Measurements from ENCODE around the gene GLDN. TPM values are rescaled to one million over a fixed set of nuclear protein-coding genes. Genes with fewer than 3 reads are reported as not detected.

GLDN gene
- polyA plus RNA-seq, 1 of the 3 experiments (the other 2 are of a cell fraction): not detected

DNA sequence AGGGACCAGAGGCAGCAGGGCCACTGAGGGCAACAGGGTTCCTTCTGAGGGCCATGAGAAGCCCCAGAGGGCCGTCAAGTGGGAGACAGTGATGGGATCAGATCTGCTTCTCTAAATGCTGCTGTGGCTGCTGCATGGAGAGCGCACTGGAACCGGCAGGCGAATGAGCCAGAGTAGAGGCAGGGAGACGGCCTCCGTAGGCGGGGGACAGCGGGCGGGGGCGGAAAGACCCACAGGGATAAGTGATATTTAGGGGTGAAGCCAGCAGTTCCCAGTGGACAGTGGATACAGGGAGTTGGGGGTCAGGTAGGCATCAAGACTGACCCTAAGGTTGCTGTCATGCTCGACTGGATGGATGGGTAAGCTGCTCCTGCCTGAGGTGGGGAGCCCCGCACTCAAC, 45.0 kb downstream of the GLDN start:
- POLR2A ChIA-PET: no interaction called here
- H3F3A ChIP-seq (replicated peaks; ENCODE audit: insufficient read depth): no peaks in the 10 kb centered on the region
- CTCF ChIA-PET: interaction anchor here (1.2 to 7.9 kb wide), 5 partner anchors 9 to 224 kb away, joined by 3 to 40 read pairs (median 11); no protein-coding TSS in a partner anchor
- H3K4me2 ChIP-seq: no peak overlapping the region
- H3K79me2 ChIP-seq (ENCODE audit: insufficient read depth): no peaks in the 10 kb centered on the region
- no peak overlapping the region for H3K4me3 ChIP-seq (ENCODE audit: low read depth in 2 of 2, low read length in 1 of 2)
- no peaks in the 10 kb centered on the region for H4K20me1 ChIP-seq (ENCODE audit: insufficient read depth)
- H3K9me3 ChIP-seq: no peaks in the 10 kb centered on the region
- peaks cover 0 to 6% of the 10 kb centered on the region in 2 experiments; a peak in 1 of 4 replicates for H3K4me1 ChIP-seq (ENCODE audit: control insufficient read depth in 1 of 2, insufficient read depth in 2 of 2, low read depth in 1 of 2, low read length in 1 of 2)
- no peaks in the 10 kb centered on the region; the same call in 1 of the 2 replicates for H3K27me3 ChIP-seq (ENCODE audit: insufficient read depth)
- H3K27ac ChIP-seq (ENCODE audit: low read depth in 2 of 2, low read length in 1 of 2): no peak overlapping the region
- TF ChIP-seq PBX3 (IDR thresholded peaks at IDR 0.05): no peak
- TF ChIP-seq REST (IDR thresholded peaks at IDR 0.05; ENCODE audit: low read depth, low read length): no peak
- no peaks in the 10 kb centered on the region for H3K36me3 ChIP-seq (replicated peaks in 1 of 2; ENCODE audit: control insufficient read depth in 1 of 2, insufficient read depth in 2 of 2, low read length in 1 of 2)
- H3K9ac ChIP-seq: no peak overlapping the region
- no peaks in the 10 kb centered on the region for H3K9me2 ChIP-seq
- no peak overlapping the region for H2AFZ ChIP-seq (ENCODE audit: low read depth)
- no peak for DNase-seq
- 62% methylated on average over 12 of the region's 12 CpGs for WGBS (ENCODE audit: low lambda C conversion rate)

DNA sequence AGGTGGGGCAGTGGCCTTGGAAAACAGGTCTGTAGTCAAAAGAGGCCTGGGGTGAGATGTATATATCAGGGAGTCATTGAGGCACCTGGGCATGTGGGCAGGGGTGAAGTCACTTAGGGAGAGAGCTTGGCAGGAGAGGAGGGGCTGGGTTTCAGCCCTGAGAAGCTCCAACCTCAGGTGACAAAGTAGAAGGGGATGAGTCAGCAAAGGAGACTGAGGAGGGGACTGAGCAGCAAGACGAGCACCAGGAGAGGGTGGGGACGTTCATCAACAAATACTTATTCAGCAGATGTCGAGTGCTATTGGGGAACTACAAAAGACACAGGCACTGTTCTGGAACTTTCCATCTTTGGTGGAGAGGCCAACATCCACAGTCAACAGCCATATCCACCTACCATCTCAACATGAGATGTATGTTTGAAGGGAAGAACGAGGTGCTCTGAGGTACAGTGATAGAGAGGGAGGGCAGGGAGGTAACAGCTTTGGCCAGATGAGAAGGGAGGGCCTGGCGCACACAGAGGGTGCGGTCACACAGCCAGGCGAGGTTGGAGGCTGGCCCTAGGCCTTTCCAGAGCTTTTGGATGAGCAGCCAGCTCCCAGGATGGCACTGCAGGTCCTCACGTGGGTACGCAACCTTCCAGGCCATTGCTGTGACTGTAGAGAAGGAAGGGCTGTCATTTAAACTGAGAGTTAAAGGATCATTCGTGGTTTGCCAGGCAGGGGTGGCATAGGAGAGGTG, 45.7 kb downstream of the GLDN start:
- CTCF ChIA-PET: interaction anchor here (0.6 to 7.9 kb wide), 6 partner anchors 16 to 478 kb away, joined by 3 to 40 read pairs (median 8); no protein-coding TSS in a partner anchor
- no peak for DNase-seq
- Histone ChIP-seq H3K9me3 (no peaks in the 10 kb centered on the region), H3K9ac (no peak overlapping the region), H3K36me3 (replicated peaks in 1 of 2; ENCODE audit: control insufficient read depth in 1 of 2, insufficient read depth in 2 of 2, low read length in 1 of 2) (no peaks in the 10 kb centered on the region), H2AFZ (ENCODE audit: low read depth) (no peak overlapping the region), H3F3A (replicated peaks; ENCODE audit: insufficient read depth) (no peaks in the 10 kb centered on the region), H3K79me2 (ENCODE audit: insufficient read depth) (no peaks in the 10 kb centered on the region), H3K4me2 (no peak overlapping the region), H3K27me3 (ENCODE audit: insufficient read depth) (no peaks in the 10 kb centered on the region; the same call in 1 of the 2 replicates), H3K27ac (ENCODE audit: low read depth in 2 of 2, low read length in 1 of 2) (no peak overlapping the region), H3K4me3 (ENCODE audit: low read depth in 2 of 2, low read length in 1 of 2) (no peak overlapping the region), H3K4me1 (ENCODE audit: control insufficient read depth in 1 of 2, insufficient read depth in 2 of 2, low read depth in 1 of 2, low read length in 1 of 2) (peaks cover 0 to 6% of the 10 kb centered on the region in 2 experiments; a peak in 1 of 4 replicates), H4K20me1 (ENCODE audit: insufficient read depth) (no peaks in the 10 kb centered on the region), H3K9me2 (no peaks in the 10 kb centered on the region)
- 55% methylated on average over 10 of the region's 10 CpGs for WGBS (ENCODE audit: low lambda C conversion rate)
- TF ChIP-seq PBX3 (IDR thresholded peaks at IDR 0.05) (no peak), CHD2 (IDR thresholded peaks at IDR 0.05; ENCODE audit: low read length, partially characterized antibody) (no peak), GATA2 (CRISPR knock-in tag; IDR thresholded peaks at IDR 0.05) (no peak), CTCF (IDR thresholded peaks at IDR 0.05) (no peak), EP300 (IDR thresholded peaks at IDR 0.05; ENCODE audit: borderline replicate concordance in 1 of 2, low read depth in 1 of 2, low read length in 1 of 2) (no peak), MXI1 (IDR thresholded peaks at IDR 0.05; ENCODE audit: low read depth, low read length) (no peak), FOXM1 (IDR thresholded peaks at IDR 0.05; ENCODE audit: low read depth) (no peak), REST (IDR thresholded peaks at IDR 0.05; ENCODE audit: low read depth, low read length) (no peak), NFIC (IDR thresholded peaks at IDR 0.05; ENCODE audit: borderline replicate concordance) (no peak)
- POLR2A ChIA-PET: no interaction called here

Data from SK-N-SH (cell line).